MM.1S (cell line): ENCODE data around the gene FMNL1.

Experiments used
- EZH2 ChIP-seq: fragments of 300-600 bp; sonication (generic); optimal IDR thresholded peaks from 2 replicates; pipeline ENCODE3; 2017; ENCODE audit warnings: low read depth, mild to moderate bottlenecking, antibody characterized with exemption, low read length, mixed read lengths
- TF ChIP-seq, protein P1 (sequence below): fragments of 300-600 bp; sonication (generic); IDR thresholded peaks from 2 replicates; pipeline ENCODE4 v1.5.1; 2016; ENCODE audit warnings: antibody characterized with exemption, low read length, mixed read lengths

DNA sequence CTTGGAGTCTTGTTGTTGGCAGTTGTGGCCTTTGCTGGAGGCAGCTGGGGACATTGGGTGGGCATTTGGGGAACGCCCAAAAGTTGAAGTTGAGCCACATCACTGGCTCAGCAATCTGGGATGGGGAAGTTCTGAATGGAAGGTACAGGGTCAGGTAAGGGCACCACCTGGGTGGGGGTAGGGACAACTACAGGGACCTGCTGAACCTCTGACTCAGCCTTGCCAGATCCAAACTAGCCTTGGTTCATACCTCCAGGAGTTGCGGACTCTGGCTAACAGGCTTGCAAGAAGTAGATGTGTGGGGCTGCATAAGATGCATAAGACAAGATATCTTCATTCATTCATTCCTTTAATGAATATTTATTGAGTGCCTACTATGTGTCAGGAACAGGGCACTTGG is 16.0 kb downstream of the FMNL1 start:
- TF ChIP-seq, protein P1, sequence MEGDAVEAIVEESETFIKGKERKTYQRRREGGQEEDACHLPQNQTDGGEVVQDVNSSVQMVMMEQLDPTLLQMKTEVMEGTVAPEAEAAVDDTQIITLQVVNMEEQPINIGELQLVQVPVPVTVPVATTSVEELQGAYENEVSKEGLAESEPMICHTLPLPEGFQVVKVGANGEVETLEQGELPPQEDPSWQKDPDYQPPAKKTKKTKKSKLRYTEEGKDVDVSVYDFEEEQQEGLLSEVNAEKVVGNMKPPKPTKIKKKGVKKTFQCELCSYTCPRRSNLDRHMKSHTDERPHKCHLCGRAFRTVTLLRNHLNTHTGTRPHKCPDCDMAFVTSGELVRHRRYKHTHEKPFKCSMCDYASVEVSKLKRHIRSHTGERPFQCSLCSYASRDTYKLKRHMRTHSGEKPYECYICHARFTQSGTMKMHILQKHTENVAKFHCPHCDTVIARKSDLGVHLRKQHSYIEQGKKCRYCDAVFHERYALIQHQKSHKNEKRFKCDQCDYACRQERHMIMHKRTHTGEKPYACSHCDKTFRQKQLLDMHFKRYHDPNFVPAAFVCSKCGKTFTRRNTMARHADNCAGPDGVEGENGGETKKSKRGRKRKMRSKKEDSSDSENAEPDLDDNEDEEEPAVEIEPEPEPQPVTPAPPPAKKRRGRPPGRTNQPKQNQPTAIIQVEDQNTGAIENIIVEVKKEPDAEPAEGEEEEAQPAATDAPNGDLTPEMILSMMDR: no peak
- TF ChIP-seq EZH2: no peak
